ENCODE results near the gene NBR1.
"Not testable (repeated sequence)": the region's sequence is repeated elsewhere in the genome, so short reads cannot be mapped to it uniquely, and the experiment has no call there.

The NBR1 gene

GRCh38 chr17:43216369-43216761 is 45.4 kb downstream of the NBR1 start:
- no peak for DNase-seq (ENCODE audit: low spot score)

GRCh38 chr17:43216762-43217613 is 46.0 kb downstream of the NBR1 start:
- no peak for DNase-seq (ENCODE audit: low spot score)

GRCh38 chr17:43217614-43218087 is 46.6 kb downstream of the NBR1 start:
- DNase-seq (ENCODE audit: low spot score) = no peak

GRCh38 chr17:43219001-43219400 is 48.0 kb downstream of the NBR1 start:
- DNase-seq (ENCODE audit: low spot score) = no peak

- no peak for DNase-seq (ENCODE audit: low spot score)
Measured at GRCh38 chr17:43219746-43220380, 48.8 kb downstream of the NBR1 start.

GRCh38 chr17:43220511-43221125 is 49.6 kb downstream of the NBR1 start:
- DNase-seq (ENCODE audit: low spot score) = no peak

- no peak for DNase-seq (ENCODE audit: low spot score)
Measured at GRCh38 chr17:43224146-43224705, 53.2 kb downstream of the NBR1 start.

- DNase-seq (ENCODE audit: low spot score) = no peak
Measured at GRCh38 chr17:43226393-43226792, 55.4 kb downstream of the NBR1 start.

- DNase-seq (ENCODE audit: low spot score) = not testable (repeated sequence)
Measured at GRCh38 chr17:43228020-43228782, 57.2 kb downstream of the NBR1 start, which contains the start of gene CCDC200. Gene CCDC200, minus strand, starts transcription at chr17:43228623. Its CDS starts 69 bp downstream, at chr17:43228554.

GRCh38 chr17:43231205-43232020 is 60.4 kb downstream of the NBR1 start:
- not testable (repeated sequence) for DNase-seq (ENCODE audit: low spot score)

- DNase-seq (ENCODE audit: low spot score) = not testable (repeated sequence)
Measured at GRCh38 chr17:43232021-43232699, 61.1 kb downstream of the NBR1 start.

GRCh38 chr17:43233263-43233662 is 62.2 kb downstream of the NBR1 start:
- not testable (repeated sequence) for DNase-seq (ENCODE audit: low spot score)

- not testable (repeated sequence) for DNase-seq (ENCODE audit: low spot score)
Measured at GRCh38 chr17:43233877-43234276, 62.9 kb downstream of the NBR1 start, which contains the start of gene RNU2-1. Gene RNU2-1, minus strand, starts transcription at chr17:43233977.

- DNase-seq (ENCODE audit: low spot score) = not testable (repeated sequence)
Measured at GRCh38 chr17:43239597-43239996, 68.6 kb downstream of the NBR1 start.

- DNase-seq (ENCODE audit: low spot score) = not testable (repeated sequence)
Measured at GRCh38 chr17:43240596-43241352, 69.8 kb downstream of the NBR1 start.

GRCh38 chr17:43246456-43246855 is 75.4 kb downstream of the NBR1 start:
- not testable (repeated sequence) for DNase-seq (ENCODE audit: low spot score)

Measured in cerebellar cortex (tissue), 1 donor.